Suprapubic skin (tissue), 3 donors: ENCODE measurements around the gene RNF4.

ENCODE experiments used
- POLR2A ChIP-seq, 2 donors: fragments of 450-650 bp; IDR thresholded peaks; one replicate each; pipeline ENCODE4 v1.6.1; 2017; ENCODE audit warnings: antibody characterized with exemption in 2 of 2, mild to moderate bottlenecking in 2 of 2, moderate library complexity in 2 of 2
- TF ChIP-seq, protein P1 (sequence below), 2 donors: fragments of 200-600 bp in 1 of 2; fragments of 450-650 bp in 1 of 2; sonication (generic) in 1 of 2; IDR thresholded peaks; one replicate each; pipeline ENCODE4 v1.5.1; 2016 to 2019; ENCODE audit warnings: antibody characterized with exemption in 2 of 2, mild to moderate bottlenecking in 1 of 2, moderate library complexity in 1 of 2

DNA sequence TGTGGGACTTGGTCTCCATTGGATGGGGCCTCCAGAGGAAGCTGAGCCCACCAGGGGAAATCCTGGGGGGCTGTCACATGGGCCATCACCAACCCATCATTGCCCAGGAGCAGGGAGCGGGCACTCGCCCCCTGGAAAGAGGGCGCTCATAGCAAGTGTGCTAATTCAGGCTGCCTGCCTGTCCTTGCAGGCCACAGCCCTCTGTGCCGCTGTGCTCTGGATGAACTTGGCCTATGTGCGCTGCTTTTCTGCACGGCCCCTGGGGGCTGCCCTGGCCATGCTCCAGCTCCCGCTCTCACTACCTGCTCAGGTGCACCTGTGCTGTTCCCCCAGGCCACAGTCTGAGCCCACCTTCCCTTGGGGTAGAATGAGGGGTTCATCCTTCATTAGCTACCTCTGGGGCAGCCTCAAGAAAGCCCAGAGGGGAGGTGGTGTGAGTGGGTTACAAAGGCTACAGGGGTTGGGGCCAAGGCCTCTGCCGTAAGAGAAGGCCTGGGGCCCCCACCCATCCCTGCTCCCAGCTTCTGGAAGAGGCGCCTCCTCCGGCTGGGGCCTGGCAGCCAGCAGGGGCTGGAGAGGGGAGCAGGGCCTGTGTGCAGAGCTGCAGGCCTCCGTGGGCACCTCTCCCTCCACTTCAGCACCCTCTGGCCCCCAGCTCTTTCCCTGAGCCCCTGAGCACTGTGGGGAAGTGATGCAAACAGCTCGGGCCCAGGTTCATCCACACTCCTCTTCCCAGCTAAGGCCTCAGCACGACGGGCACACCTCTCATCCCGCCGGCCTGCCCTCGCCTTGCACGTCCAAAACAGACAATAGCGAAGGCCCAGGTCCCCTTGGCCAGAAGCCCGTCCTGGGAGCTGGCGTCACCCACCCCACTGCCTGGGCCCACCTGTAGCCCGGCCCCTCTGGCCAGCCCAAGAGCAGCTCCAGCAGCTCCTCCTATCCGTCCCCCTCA, 41.2 kb upstream of the RNF4 start:
- TF ChIP-seq POLR2A (IDR thresholded peaks at IDR 0.05): no peak
- TF ChIP-seq, protein P1, sequence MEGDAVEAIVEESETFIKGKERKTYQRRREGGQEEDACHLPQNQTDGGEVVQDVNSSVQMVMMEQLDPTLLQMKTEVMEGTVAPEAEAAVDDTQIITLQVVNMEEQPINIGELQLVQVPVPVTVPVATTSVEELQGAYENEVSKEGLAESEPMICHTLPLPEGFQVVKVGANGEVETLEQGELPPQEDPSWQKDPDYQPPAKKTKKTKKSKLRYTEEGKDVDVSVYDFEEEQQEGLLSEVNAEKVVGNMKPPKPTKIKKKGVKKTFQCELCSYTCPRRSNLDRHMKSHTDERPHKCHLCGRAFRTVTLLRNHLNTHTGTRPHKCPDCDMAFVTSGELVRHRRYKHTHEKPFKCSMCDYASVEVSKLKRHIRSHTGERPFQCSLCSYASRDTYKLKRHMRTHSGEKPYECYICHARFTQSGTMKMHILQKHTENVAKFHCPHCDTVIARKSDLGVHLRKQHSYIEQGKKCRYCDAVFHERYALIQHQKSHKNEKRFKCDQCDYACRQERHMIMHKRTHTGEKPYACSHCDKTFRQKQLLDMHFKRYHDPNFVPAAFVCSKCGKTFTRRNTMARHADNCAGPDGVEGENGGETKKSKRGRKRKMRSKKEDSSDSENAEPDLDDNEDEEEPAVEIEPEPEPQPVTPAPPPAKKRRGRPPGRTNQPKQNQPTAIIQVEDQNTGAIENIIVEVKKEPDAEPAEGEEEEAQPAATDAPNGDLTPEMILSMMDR (IDR thresholded peaks at IDR 0.05): no peak
